IPS-NIHi7 (cell line): ENCODE results near the gene MRPS34.

Experiments
- DNase-seq: peaks from one replicate; pipeline ENCODE4 v3.0.0; 2012; ENCODE audit warnings: mixed read lengths; ENCODE audit errors: extremely low spot score

The MRPS34 gene

GRCh38 chr16:1729026-1729425 lies 43.9 kb downstream of the MRPS34 start:
- DNase-seq = no peak

DNA sequence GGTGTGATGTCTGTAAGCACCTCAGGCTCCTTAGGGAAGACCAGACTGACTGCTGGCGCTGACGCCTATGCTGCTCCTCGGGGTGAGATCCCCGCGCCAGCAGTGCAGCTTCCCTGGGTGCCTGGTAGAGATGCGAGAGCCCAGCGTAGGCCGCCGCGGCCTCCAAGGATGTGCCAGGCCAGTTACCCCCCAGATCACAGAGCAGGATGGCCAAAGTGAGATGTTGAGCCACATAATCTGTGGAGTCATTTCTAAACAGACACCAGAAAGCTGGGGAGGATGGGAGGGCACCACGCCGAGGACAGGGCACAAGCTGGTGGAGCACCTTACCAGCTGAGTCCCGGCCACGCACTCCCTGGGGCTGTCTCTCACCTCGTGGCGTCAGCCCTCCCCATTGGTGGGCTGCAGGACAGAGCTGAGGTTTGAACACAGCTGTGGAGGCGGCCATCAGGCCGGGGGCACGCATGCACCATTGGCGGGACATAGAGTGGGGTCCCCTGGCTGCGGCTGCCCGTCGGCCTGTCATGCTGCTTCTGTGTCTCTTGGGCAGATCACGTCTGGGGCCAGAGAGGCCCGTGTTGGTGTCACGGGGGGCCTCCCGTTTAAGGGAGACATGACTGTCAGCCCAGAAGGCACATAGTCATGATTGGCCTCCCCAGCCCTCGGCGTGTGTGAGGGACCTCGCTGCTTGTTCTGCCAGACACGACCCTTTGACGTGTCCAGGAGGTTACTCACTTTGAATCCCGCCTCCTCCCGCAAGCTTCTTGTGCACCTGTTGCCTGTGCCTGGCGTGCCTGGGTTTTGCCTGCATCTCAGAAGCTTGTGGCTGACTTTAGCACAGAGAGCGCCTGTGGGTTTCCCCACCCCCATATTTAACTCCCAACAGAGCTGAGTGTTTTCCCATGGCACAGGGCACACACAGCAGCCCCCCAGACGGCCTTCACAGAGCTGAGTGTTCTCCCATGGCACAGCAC lies 45.0 kb downstream of the MRPS34 start:
- no peak for DNase-seq

GRCh38 chr16:1726661-1727502 lies 46.1 kb downstream of the MRPS34 start:
- no peak for DNase-seq

DNA sequence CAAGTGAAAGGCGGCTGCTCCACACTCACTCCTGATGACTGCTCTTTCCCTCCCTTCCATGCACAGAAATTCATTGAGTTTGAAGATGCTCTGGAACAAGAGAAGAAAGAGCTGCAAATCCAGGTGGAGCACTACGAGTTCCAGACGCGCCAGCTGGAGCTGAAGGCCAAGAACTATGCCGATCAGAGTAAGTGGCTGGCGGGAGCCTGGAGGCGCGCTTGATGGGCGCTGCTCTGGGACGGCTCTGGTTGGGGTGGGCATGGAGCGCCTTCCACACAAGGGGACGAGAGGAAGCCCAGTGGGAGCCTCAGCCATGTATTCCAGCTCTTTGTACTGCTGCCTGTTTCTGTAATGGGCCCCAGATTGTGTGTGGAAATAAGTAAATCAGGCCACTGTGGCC lies 48.4 kb downstream of the MRPS34 start:
- DNase-seq = no peak

DNA sequence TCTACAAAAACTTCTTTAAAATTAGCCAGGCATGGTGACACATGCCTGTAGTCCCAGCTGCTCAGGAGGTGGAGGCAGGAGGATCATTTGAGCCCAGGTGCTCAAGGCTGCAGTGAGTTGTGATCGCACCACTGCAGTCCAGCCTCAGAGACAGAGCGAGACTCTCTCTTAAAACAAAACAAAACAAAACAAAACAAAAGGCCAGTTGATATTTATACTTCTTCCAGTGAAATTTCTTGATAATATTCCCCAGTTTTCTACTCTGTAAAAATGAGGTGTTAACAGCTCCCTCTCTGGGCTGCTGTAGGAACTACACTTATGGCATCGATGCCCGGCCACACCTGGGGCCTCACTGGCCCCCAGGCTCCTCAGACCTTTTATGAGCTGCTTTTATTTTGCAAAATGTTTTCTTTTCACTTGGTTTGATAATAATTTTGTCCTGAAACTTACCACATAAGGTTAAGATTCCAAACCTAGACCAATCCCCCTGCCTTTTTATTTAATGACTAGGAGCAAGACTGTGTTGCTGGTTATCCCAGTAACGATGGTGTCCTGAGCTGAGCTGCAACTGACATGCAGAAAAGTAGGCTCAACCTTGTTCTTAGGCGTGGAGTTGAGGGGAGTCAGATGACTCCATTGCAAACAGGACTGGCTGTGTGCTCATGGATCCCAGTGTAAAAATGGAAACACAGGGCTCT lies 49.3 kb downstream of the MRPS34 start:
- peak; percentile 78 for DNase-seq
